ENCODE measurements around the gene NRXN3.

GRCh38 chr14:79706382-79706781 lies 1536.2 kb downstream of the NRXN3 start:
- TF ChIP-seq CTCF (IDR thresholded peaks at IDR 0.05) (no peak), EP300 (IDR thresholded peaks at IDR 0.05) (no peak), POLR2A (IDR thresholded peaks at IDR 0.05) (no peak)

Data from stomach (tissue), 4 donors.